GM12878 (cell line): ENCODE measurements around the gene KCNG1. TPM values are rescaled to one million over a fixed set of nuclear protein-coding genes. Genes with fewer than 3 reads are reported as not detected.

Source experiments
- ATAC-seq: fragments of 200-7000 bp; cut with Tn5 transposase; 3 replicates; pipeline ENCODE4 v1.9.1; 2020; ENCODE audit warnings: mild to moderate bottlenecking, moderate library complexity
- BruUV-seq: library from RNA; stranded (reverse); fragments of 400-500 nt; replicated peaks from 2 replicates; lab custom pipeline; 2021; lab: Mats Ljungman, UMichigan
- CTCF ChIA-PET: fragments of 300-600 bp; sonication (Branson Sonifier 250); formaldehyde crosslinking; extraction: SDS; loops from one replicate; lab custom pipeline; 2021; ENCODE audit warnings: inconsistent platforms; lab: Yijun Ruan, JAX
- POLR2A ChIA-PET: fragments of 350-600 bp; formaldehyde crosslinking; extraction: SDS; loops from one replicate; lab custom pipeline; 2021; ENCODE audit warnings: inconsistent platforms; lab: Charles Lee
- RAD21 ChIA-PET: fragments of 300-600 bp; sonication (Branson Sonifier 250); formaldehyde crosslinking; loops from one replicate; lab custom pipeline; 2023; ENCODE audit warnings: antibody characterized with exemption; ENCODE audit not compliant: unreplicated experiment; lab: Charles Lee
- SMC1A ChIA-PET: fragments of 300-600 bp; sonication (Branson Sonifier 250); formaldehyde crosslinking; loops from one replicate; lab custom pipeline; 2023; ENCODE audit not compliant: unreplicated experiment, uncharacterized antibody; lab: Charles Lee
- DNase-seq: peaks from one replicate; pipeline ENCODE4 v3.0.0-alpha.2; 2011; ENCODE audit warnings: low read depth, low spot score
- FAIRE-seq: peaks from 3 replicates; lab custom pipeline; 2011; peaks lifted over from hg19 to GRCh38; lab: Jason Lieb, UNC
- H2AFZ ChIP-seq: 2 replicates; pipeline ENCODE4 v1.6.0; 2011; ENCODE audit warnings: low read depth, low read length, control low read depth; ENCODE audit not compliant: control insufficient read depth
- H3K27ac ChIP-seq: 2 replicates; pipeline ENCODE4 v1.5.1; 2011; ENCODE audit warnings: control low read depth; ENCODE audit not compliant: control insufficient read depth, insufficient read depth
- H3K27me3 ChIP-seq, 2 experiments: replicated peaks in 1 of 2; 2 replicates each; pipeline versions ENCODE4 v1.6.0 to v1.6.1; 2011; ENCODE audit warnings: low read length in 1 of 2; ENCODE audit not compliant: control insufficient read depth in 2 of 2, insufficient read depth in 2 of 2
- H3K36me3 ChIP-seq, 2 experiments: 2 replicates each; pipeline ENCODE4 v1.5.1; 2011; ENCODE audit warnings: low read length in 1 of 2; ENCODE audit not compliant: control insufficient read depth in 2 of 2, insufficient read depth in 2 of 2
- H3K4me1 ChIP-seq: 2 replicates; pipeline ENCODE4 v1.6.1; 2011; ENCODE audit warnings: mild to moderate bottlenecking, low read length, moderate library complexity, mixed read lengths; ENCODE audit not compliant: control insufficient read depth, insufficient read depth
- H3K4me2 ChIP-seq: 2 replicates; pipeline ENCODE4 v1.6.0; 2011; ENCODE audit warnings: control low read depth; ENCODE audit not compliant: control insufficient read depth, insufficient read depth
- H3K4me3 ChIP-seq: fragments of 200-600 bp; sonication (generic); 2 replicates; pipeline ENCODE4 v1.5.1; 2016
- H3K79me2 ChIP-seq: 2 replicates; pipeline ENCODE4 v1.6.0; 2011; ENCODE audit warnings: low read length; ENCODE audit not compliant: control insufficient read depth, insufficient read depth
- H3K9ac ChIP-seq: 2 replicates; pipeline ENCODE4 v1.8.0; 2011; ENCODE audit warnings: low read length, control low read depth, mixed read lengths; ENCODE audit not compliant: control insufficient read depth, insufficient read depth
- H3K9me3 ChIP-seq: replicated peaks from 3 replicates; pipeline ENCODE4 v1.5.1; 2011; ENCODE audit warnings: mild to moderate bottlenecking, low read length; ENCODE audit not compliant: control insufficient read depth, insufficient read depth
- H4K20me1 ChIP-seq: 2 replicates; pipeline ENCODE4 v1.6.0; 2011; ENCODE audit not compliant: control insufficient read depth, insufficient read depth
- CBFB ChIP-seq: IDR thresholded peaks from 2 replicates; pipeline ENCODE4 v1.6.1; 2016; ENCODE audit warnings: antibody characterized with exemption, low read depth
- EED ChIP-seq: sonication (generic); IDR thresholded peaks from 2 replicates; pipeline ENCODE4 v1.6.1; 2016; ENCODE audit warnings: antibody characterized with exemption, low read depth
- HCFC1 ChIP-seq: fragments of 150-350 bp; IDR thresholded peaks from 2 replicates; pipeline ENCODE4 v1.6.1; 2014; ENCODE audit warnings: low read length
- IRF3 ChIP-seq: fragments of 450-650 bp; IDR thresholded peaks from 2 replicates; pipeline ENCODE4 v1.6.1; 2014; ENCODE audit warnings: mild to moderate bottlenecking
- KDM1A ChIP-seq: fragments of 200-600 bp; sonication (generic); IDR thresholded peaks from 2 replicates; pipeline ENCODE4 v1.6.1; 2016; ENCODE audit warnings: borderline replicate concordance
- NFIC ChIP-seq: IDR thresholded peaks from 2 replicates; pipeline ENCODE4 v1.6.1; 2012; ENCODE audit warnings: low read depth, mild to moderate bottlenecking, inconsistent platforms, low read length, moderate library complexity
- NR2C2 ChIP-seq: IDR thresholded peaks from 2 replicates; pipeline ENCODE4 v1.6.1; 2011; ENCODE audit warnings: borderline replicate concordance, low read depth; ENCODE audit not compliant: control insufficient read depth, insufficient read length
- RAD21 ChIP-seq: IDR thresholded peaks from 2 replicates; pipeline ENCODE4 v1.6.1; 2011; ENCODE audit warnings: mild to moderate bottlenecking, low read depth, low read length, moderate library complexity; ENCODE audit not compliant: insufficient read depth
- RBBP5 ChIP-seq: fragments of 200-600 bp; sonication (generic); conservative IDR thresholded peaks from 2 replicates; pipeline ENCODE4 v1.6.1; 2016
- RFX5 ChIP-seq: IDR thresholded peaks from 2 replicates; pipeline ENCODE4 v1.6.1; 2011; ENCODE audit warnings: low read depth, low read length, improper control_type of control experiment
- SMARCA5 ChIP-seq: fragments of 450-650 bp; IDR thresholded peaks from 2 replicates; pipeline ENCODE4 v1.6.1; 2017; ENCODE audit warnings: mild to moderate bottlenecking
- SP1 ChIP-seq: IDR thresholded peaks from one replicate; pipeline ENCODE4 v1.6.1; 2011; ENCODE audit warnings: low read depth, low read length
- WGBS: methylation state at CpG from one replicate; pipeline ENCODE4 v1.1.6; 2016; ENCODE audit warnings: low lambda C conversion rate; ENCODE audit not compliant: insufficient replicate concordance, insufficient coverage; ENCODE audit errors: missing lambda C conversion rate; 5-methylcytosine and 5-hydroxymethylcytosine counted together
- in situ Hi-C: fragments of 300-500 bp; cut with MboI; formaldehyde crosslinking; loops from 9 replicates; pipeline ENCODE4 v1.14.3; 2018; ENCODE audit warnings: mixed read lengths
- intact Hi-C: fragments of 100-400 bp; cut with micrococcal nuclease; formaldehyde crosslinking; loops from one replicate; pipeline ENCODE4 v1.14.2; 2022; ENCODE audit not compliant: unreplicated experiment
- polyA plus RNA-seq, 11 experiments: library from polyadenylated mRNA; depleted of rRNA in 4 of 11; unstranded in 6 of 11; stranded (reverse) in 5 of 11; fragments of >200 nt; fragmentation: Nextera tagmentation in 4 of 11; fragmentation: Illumina TruSeq in 1 of 11; extraction: Ambion mirVana in 4 of 11; extraction: Trizol in 1 of 11; gene quantifications; 1 replicate in 1 of 11; 2 replicates in 10 of 11; pipeline versions ENCODE4 v1.2.1 to v1.2.3, GENCODE V29; 2011 to 2016; ENCODE audit warnings: inconsistent platforms in 2 of 11, missing spikeins in 2 of 11, low read depth in 1 of 11
- total RNA-seq, 4 experiments: library from RNA; depleted of rRNA in 3 of 4; stranded (reverse); fragments of >200 nt in 3 of 4; fragmentation: Illumina TruSeq in 1 of 4; extraction: Trizol in 1 of 4; gene quantifications; 2 replicates each; pipeline versions ENCODE4 v1.2.1 to v1.2.3, GENCODE V29; 2013 to 2021
- TF ChIP-seq, protein P1 (sequence below): IDR thresholded peaks from 2 replicates; pipeline ENCODE4 v1.6.1; 2012; ENCODE audit warnings: mild to moderate bottlenecking, low read depth, low read length
- TF ChIP-seq, protein P2 (sequence below): fragments of 450-650 bp; IDR thresholded peaks from 2 replicates; pipeline ENCODE4 v1.6.1; 2016; ENCODE audit warnings: mild to moderate bottlenecking

The KCNG1 gene
- total and polyA plus RNA-seq, 10 of the 15 experiments (the other 5 are each of a cell fraction or from before 2014, with no cell fraction given) = not detected

DNA sequence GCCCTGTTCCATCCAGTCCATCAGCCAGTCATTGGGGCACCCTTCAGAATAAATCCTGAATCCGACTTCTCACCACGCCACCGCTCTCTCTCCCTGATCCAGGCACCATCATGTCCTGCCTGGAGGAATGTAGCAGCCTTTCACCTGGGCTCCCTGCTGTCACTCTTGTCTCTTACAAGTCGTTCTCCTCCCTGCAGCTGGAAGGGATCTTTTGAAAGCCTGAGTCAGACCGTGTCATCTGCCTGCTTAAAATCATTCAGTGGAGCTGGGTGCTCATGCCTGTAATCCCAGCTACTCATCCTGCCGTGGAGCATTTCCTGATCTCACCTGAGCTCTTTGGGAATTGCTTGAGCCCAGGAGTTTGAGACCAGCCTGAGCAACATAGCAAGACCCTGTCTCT lies 19.2 kb upstream of the KCNG1 start:
- FAIRE-seq (no peak), ATAC-seq (no peak), DNase-seq (no peak)
- TF ChIP-seq SP1 = no peak
- no peak for TF ChIP-seq NR2C2
- TF ChIP-seq KDM1A = no peak
- no peak for TF ChIP-seq RBBP5
- TF ChIP-seq EED = no peak
- TF ChIP-seq CBFB = no peak
- no peak for TF ChIP-seq HCFC1
- TF ChIP-seq RAD21 = no peak
- no peak for TF ChIP-seq IRF3
- TF ChIP-seq NFIC = no peak
- TF ChIP-seq, protein P1, sequence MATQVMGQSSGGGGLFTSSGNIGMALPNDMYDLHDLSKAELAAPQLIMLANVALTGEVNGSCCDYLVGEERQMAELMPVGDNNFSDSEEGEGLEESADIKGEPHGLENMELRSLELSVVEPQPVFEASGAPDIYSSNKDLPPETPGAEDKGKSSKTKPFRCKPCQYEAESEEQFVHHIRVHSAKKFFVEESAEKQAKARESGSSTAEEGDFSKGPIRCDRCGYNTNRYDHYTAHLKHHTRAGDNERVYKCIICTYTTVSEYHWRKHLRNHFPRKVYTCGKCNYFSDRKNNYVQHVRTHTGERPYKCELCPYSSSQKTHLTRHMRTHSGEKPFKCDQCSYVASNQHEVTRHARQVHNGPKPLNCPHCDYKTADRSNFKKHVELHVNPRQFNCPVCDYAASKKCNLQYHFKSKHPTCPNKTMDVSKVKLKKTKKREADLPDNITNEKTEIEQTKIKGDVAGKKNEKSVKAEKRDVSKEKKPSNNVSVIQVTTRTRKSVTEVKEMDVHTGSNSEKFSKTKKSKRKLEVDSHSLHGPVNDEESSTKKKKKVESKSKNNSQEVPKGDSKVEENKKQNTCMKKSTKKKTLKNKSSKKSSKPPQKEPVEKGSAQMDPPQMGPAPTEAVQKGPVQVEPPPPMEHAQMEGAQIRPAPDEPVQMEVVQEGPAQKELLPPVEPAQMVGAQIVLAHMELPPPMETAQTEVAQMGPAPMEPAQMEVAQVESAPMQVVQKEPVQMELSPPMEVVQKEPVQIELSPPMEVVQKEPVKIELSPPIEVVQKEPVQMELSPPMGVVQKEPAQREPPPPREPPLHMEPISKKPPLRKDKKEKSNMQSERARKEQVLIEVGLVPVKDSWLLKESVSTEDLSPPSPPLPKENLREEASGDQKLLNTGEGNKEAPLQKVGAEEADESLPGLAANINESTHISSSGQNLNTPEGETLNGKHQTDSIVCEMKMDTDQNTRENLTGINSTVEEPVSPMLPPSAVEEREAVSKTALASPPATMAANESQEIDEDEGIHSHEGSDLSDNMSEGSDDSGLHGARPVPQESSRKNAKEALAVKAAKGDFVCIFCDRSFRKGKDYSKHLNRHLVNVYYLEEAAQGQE = no peak
- TF ChIP-seq SMARCA5 = no peak
- no peak for TF ChIP-seq RFX5
- TF ChIP-seq, protein P2, sequence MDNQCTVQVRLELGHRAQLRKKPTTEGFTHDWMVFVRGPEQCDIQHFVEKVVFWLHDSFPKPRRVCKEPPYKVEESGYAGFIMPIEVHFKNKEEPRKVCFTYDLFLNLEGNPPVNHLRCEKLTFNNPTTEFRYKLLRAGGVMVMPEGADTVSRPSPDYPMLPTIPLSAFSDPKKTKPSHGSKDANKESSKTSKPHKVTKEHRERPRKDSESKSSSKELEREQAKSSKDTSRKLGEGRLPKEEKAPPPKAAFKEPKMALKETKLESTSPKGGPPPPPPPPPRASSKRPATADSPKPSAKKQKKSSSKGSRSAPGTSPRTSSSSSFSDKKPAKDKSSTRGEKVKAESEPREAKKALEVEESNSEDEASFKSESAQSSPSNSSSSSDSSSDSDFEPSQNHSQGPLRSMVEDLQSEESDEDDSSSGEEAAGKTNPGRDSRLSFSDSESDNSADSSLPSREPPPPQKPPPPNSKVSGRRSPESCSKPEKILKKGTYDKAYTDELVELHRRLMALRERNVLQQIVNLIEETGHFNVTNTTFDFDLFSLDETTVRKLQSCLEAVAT = no peak
- POLR2A ChIA-PET = no interaction called here
- CTCF ChIA-PET = no interaction called here
- Histone ChIP-seq H4K20me1 (no peaks in the 10 kb centered on the region), H3K36me3 (no peaks in the 10 kb centered on the region), H3K9ac (no peak overlapping the region), H3K4me1 (no peaks in the 10 kb centered on the region), H3K79me2 (no peaks in the 10 kb centered on the region), H3K9me3 (no peaks in the 10 kb centered on the region), H3K4me3 (no peak overlapping the region), H3K4me2 (no peak overlapping the region), H3K27me3 (peaks cover 1 to 4% of the 10 kb centered on the region in 2 experiments; a peak in 3 of 4 replicates), H3K27ac (no peak overlapping the region), H2AFZ (no peak overlapping the region)
- RAD21 ChIA-PET = no interaction called here
- SMC1A ChIA-PET = no interaction called here
- in situ Hi-C loops (no loop called here), intact Hi-C loops (no loop called here)
- BruUV-seq = no TSS peak
- WGBS = 32% methylated on average over 6 of the region's 6 CpGs
